Measurements from ENCODE around the gene PNMA8A.

The PNMA8A gene

GRCh38 chr19:46493236-46494145 lies 22.1 kb upstream of the PNMA8A start:
- ChIA-PET CTCF (no interaction called here), POLR2A (no interaction called here)
- DNase-seq: peak in 2 of 3 donors; percentile 44 to 48
- H3K4me1 ChIP-seq (ENCODE audit: control extremely low read depth in 1 of 4, control insufficient read depth in 4 of 4, insufficient read depth in 4 of 4, low read length in 3 of 4): peaks cover 0 to 43% (median 33%) of the 10 kb centered on the region in 4 experiments
- H3K4me3 ChIP-seq (ENCODE audit: control insufficient read depth in 1 of 7, extremely low read depth in 1 of 7, insufficient read depth in 4 of 7, low read depth in 2 of 7, low read length in 6 of 7): peak overlapping the region in 4 of 7 experiments; percentile 26 to 62 (median 56)
- H3K36me3 ChIP-seq (ENCODE audit: control insufficient read depth in 4 of 4, insufficient read depth in 4 of 4, low read length in 3 of 4): no peaks in the 10 kb centered on the region
- H3K27me3 ChIP-seq (replicated peaks in 2 of 5; ENCODE audit: control insufficient read depth in 4 of 5, insufficient read depth in 5 of 5, low read length in 4 of 5): peaks cover 10 to 81% (median 56%) of the 10 kb centered on the region in 5 experiments
- 1% methylated on average over 79 of the region's 92 CpGs for WGBS (ENCODE audit: insufficient coverage)
- H3K27ac ChIP-seq (ENCODE audit: insufficient read depth in 1 of 2, low read depth in 1 of 2, low read length in 2 of 2, poor library complexity in 1 of 2, severe bottlenecking in 2 of 2): no peak overlapping the region
- H3K9me3 ChIP-seq (ENCODE audit: control extremely low read depth in 1 of 5, control insufficient read depth in 4 of 5, insufficient read depth in 2 of 5, low read depth in 1 of 5, low read length in 4 of 5): no peaks in the 10 kb centered on the region

- ChIA-PET CTCF (interaction anchor here (0.9 kb wide), 1 partner anchor 10 kb away, joined by 3 read pairs; no protein-coding TSS in a partner anchor), POLR2A (no interaction called here)
- Histone ChIP-seq H3K27ac (ENCODE audit: insufficient read depth in 1 of 2, low read depth in 1 of 2, low read length in 2 of 2, poor library complexity in 1 of 2, severe bottlenecking in 2 of 2) (no peak overlapping the region), H3K27me3 (replicated peaks in 2 of 5; ENCODE audit: control insufficient read depth in 4 of 5, insufficient read depth in 5 of 5, low read length in 4 of 5) (peaks cover 10 to 88% (median 59%) of the 10 kb centered on the region in 5 experiments), H3K36me3 (ENCODE audit: control insufficient read depth in 4 of 4, insufficient read depth in 4 of 4, low read length in 3 of 4) (no peaks in the 10 kb centered on the region), H3K4me3 (ENCODE audit: control insufficient read depth in 1 of 7, extremely low read depth in 1 of 7, insufficient read depth in 4 of 7, low read depth in 2 of 7, low read length in 6 of 7) (peak overlapping the region in 2 of 7 experiments; percentile 32 to 62), H3K4me1 (ENCODE audit: control extremely low read depth in 1 of 4, control insufficient read depth in 4 of 4, insufficient read depth in 4 of 4, low read length in 3 of 4) (peaks cover 0 to 43% (median 34%) of the 10 kb centered on the region in 4 experiments), H3K9me3 (ENCODE audit: control extremely low read depth in 1 of 5, control insufficient read depth in 4 of 5, insufficient read depth in 2 of 5, low read depth in 1 of 5, low read length in 4 of 5) (no peaks in the 10 kb centered on the region)
- 7% methylated on average over 15 of the region's 17 CpGs for WGBS (ENCODE audit: insufficient coverage)
- peak in 2 of 3 donors; percentile 42 to 43 for DNase-seq
Observed at GRCh38 chr19:46492841-46493235, 21.5 kb upstream of the PNMA8A start.

- DNase-seq: no peak
- H3K4me1 ChIP-seq (ENCODE audit: control extremely low read depth in 1 of 4, control insufficient read depth in 4 of 4, insufficient read depth in 4 of 4, low read length in 3 of 4): peaks cover 0 to 50% (median 34%) of the 10 kb centered on the region in 4 experiments
- H3K27ac ChIP-seq (ENCODE audit: insufficient read depth in 1 of 2, low read depth in 1 of 2, low read length in 2 of 2, poor library complexity in 1 of 2, severe bottlenecking in 2 of 2): no peak overlapping the region
- H3K4me3 ChIP-seq (ENCODE audit: control insufficient read depth in 1 of 7, extremely low read depth in 1 of 7, insufficient read depth in 4 of 7, low read depth in 2 of 7, low read length in 6 of 7): no peak overlapping the region
- no peaks in the 10 kb centered on the region for H3K9me3 ChIP-seq (ENCODE audit: control extremely low read depth in 1 of 5, control insufficient read depth in 4 of 5, insufficient read depth in 2 of 5, low read depth in 1 of 5, low read length in 4 of 5)
- WGBS (ENCODE audit: insufficient coverage): 29% methylated on average over 16 of the region's 18 CpGs
- CTCF ChIA-PET: interaction anchor here (0.9 to 2.8 kb wide), 7 partner anchors 9 to 96 kb away, joined by 3 to 14 read pairs (median 4); no protein-coding TSS in a partner anchor
- no peaks in the 10 kb centered on the region for H3K36me3 ChIP-seq (ENCODE audit: control insufficient read depth in 4 of 4, insufficient read depth in 4 of 4, low read length in 3 of 4)
- POLR2A ChIA-PET: no interaction called here
- H3K27me3 ChIP-seq (replicated peaks in 2 of 5; ENCODE audit: control insufficient read depth in 4 of 5, insufficient read depth in 5 of 5, low read length in 4 of 5): peaks cover 10 to 94% (median 65%) of the 10 kb centered on the region in 5 experiments
Observed at GRCh38 chr19:46491975-46492682, 20.8 kb upstream of the PNMA8A start.

- Histone ChIP-seq H3K36me3 (ENCODE audit: control insufficient read depth in 4 of 4, insufficient read depth in 4 of 4, low read length in 3 of 4) (no peaks in the 10 kb centered on the region), H3K4me1 (ENCODE audit: control extremely low read depth in 1 of 4, control insufficient read depth in 4 of 4, insufficient read depth in 4 of 4, low read length in 3 of 4) (peaks cover 0 to 50% (median 34%) of the 10 kb centered on the region in 4 experiments), H3K27ac (ENCODE audit: insufficient read depth in 1 of 2, low read depth in 1 of 2, low read length in 2 of 2, poor library complexity in 1 of 2, severe bottlenecking in 2 of 2) (no peak overlapping the region), H3K9me3 (ENCODE audit: control extremely low read depth in 1 of 5, control insufficient read depth in 4 of 5, insufficient read depth in 2 of 5, low read depth in 1 of 5, low read length in 4 of 5) (no peaks in the 10 kb centered on the region), H3K27me3 (replicated peaks in 2 of 5; ENCODE audit: control insufficient read depth in 4 of 5, insufficient read depth in 5 of 5, low read length in 4 of 5) (peaks cover 5 to 90% (median 63%) of the 10 kb centered on the region in 5 experiments), H3K4me3 (ENCODE audit: control insufficient read depth in 1 of 7, extremely low read depth in 1 of 7, insufficient read depth in 4 of 7, low read depth in 2 of 7, low read length in 6 of 7) (no peak overlapping the region)
- ChIA-PET CTCF (interaction anchor here (0.9 to 2.8 kb wide), 12 partner anchors 12 to 94 kb away, joined by 3 to 14 read pairs (median 3); no protein-coding TSS in a partner anchor), POLR2A (no interaction called here)
- WGBS (ENCODE audit: insufficient coverage): 75% methylated on average over 6 of the region's 9 CpGs
- DNase-seq: no peak
Observed at GRCh38 chr19:46490774-46491173, 19.4 kb upstream of the PNMA8A start.

- Histone ChIP-seq H3K9me3 (ENCODE audit: control extremely low read depth in 1 of 5, control insufficient read depth in 4 of 5, insufficient read depth in 2 of 5, low read depth in 1 of 5, low read length in 4 of 5) (no peaks in the 10 kb centered on the region), H3K36me3 (ENCODE audit: control insufficient read depth in 4 of 4, insufficient read depth in 4 of 4, low read length in 3 of 4) (no peaks in the 10 kb centered on the region), H3K27me3 (replicated peaks in 2 of 5; ENCODE audit: control insufficient read depth in 4 of 5, insufficient read depth in 5 of 5, low read length in 4 of 5) (peaks cover 5 to 84% (median 56%) of the 10 kb centered on the region in 5 experiments), H3K4me3 (ENCODE audit: control insufficient read depth in 1 of 7, extremely low read depth in 1 of 7, insufficient read depth in 4 of 7, low read depth in 2 of 7, low read length in 6 of 7) (peak overlapping the region in 6 of 7 experiments; percentile 15 to 65 (median 54)), H3K27ac (ENCODE audit: insufficient read depth in 1 of 2, low read depth in 1 of 2, low read length in 2 of 2, poor library complexity in 1 of 2, severe bottlenecking in 2 of 2) (no peak overlapping the region), H3K4me1 (ENCODE audit: control extremely low read depth in 1 of 4, control insufficient read depth in 4 of 4, insufficient read depth in 4 of 4, low read length in 3 of 4) (peaks cover 0 to 42% (median 30%) of the 10 kb centered on the region in 4 experiments)
- ChIA-PET CTCF (interaction anchor here (0.8 to 2.9 kb wide), 15 partner anchors 16 to 224 kb away, joined by 3 to 31 read pairs (median 4); no protein-coding TSS in a partner anchor), POLR2A (interaction anchor here (0.6 kb wide), 1 partner anchor 26 kb away, joined by 4 read pairs; no protein-coding TSS in a partner anchor)
- WGBS (ENCODE audit: insufficient coverage): 3% methylated on average over 44 of the region's 52 CpGs
- peak in 2 of 3 donors; percentile 67 to 75 for DNase-seq
Observed at GRCh38 chr19:46489445-46490272, 18.3 kb upstream of the PNMA8A start.

GRCh38 chr19:46488551-46488950 lies 17.2 kb upstream of the PNMA8A start:
- peaks cover 5 to 74% (median 48%) of the 10 kb centered on the region in 5 experiments for H3K27me3 ChIP-seq (replicated peaks in 2 of 5; ENCODE audit: control insufficient read depth in 4 of 5, insufficient read depth in 5 of 5, low read length in 4 of 5)
- 28% methylated on average over 6 of the region's 11 CpGs for WGBS (ENCODE audit: insufficient coverage)
- H3K36me3 ChIP-seq (ENCODE audit: control insufficient read depth in 4 of 4, insufficient read depth in 4 of 4, low read length in 3 of 4): no peaks in the 10 kb centered on the region
- H3K4me3 ChIP-seq (ENCODE audit: control insufficient read depth in 1 of 7, extremely low read depth in 1 of 7, insufficient read depth in 4 of 7, low read depth in 2 of 7, low read length in 6 of 7): no peak overlapping the region
- POLR2A ChIA-PET: no interaction called here
- DNase-seq: no peak
- peaks cover 0 to 31% (median 22%) of the 10 kb centered on the region in 4 experiments for H3K4me1 ChIP-seq (ENCODE audit: control extremely low read depth in 1 of 4, control insufficient read depth in 4 of 4, insufficient read depth in 4 of 4, low read length in 3 of 4)
- H3K9me3 ChIP-seq (ENCODE audit: control extremely low read depth in 1 of 5, control insufficient read depth in 4 of 5, insufficient read depth in 2 of 5, low read depth in 1 of 5, low read length in 4 of 5): no peaks in the 10 kb centered on the region
- CTCF ChIA-PET: interaction anchor here (0.7 to 2.9 kb wide), 6 partner anchors 23 to 93 kb away, joined by 3 to 31 read pairs (median 6); no protein-coding TSS in a partner anchor
- no peak overlapping the region for H3K27ac ChIP-seq (ENCODE audit: insufficient read depth in 1 of 2, low read depth in 1 of 2, low read length in 2 of 2, poor library complexity in 1 of 2, severe bottlenecking in 2 of 2)

Measured in common myeloid progenitor, CD34-positive (primary cell).